ENCODE data around the gene SUPT20HL2. TPM values are rescaled to one million over a fixed set of nuclear protein-coding genes. Genes with fewer than 3 reads are reported as not detected.

SUPT20HL2 gene
- total RNA-seq, 4 donors from 2014 or later: not detected

- TF ChIP-seq CTCF (IDR thresholded peaks at IDR 0.05): no peak
- no peak for TF ChIP-seq POLR2A (IDR thresholded peaks at IDR 0.05)
- H3K4me3 ChIP-seq (ENCODE audit: low read depth, poor library complexity, severe bottlenecking): no peak overlapping the region
- no peak for DNase-seq (ENCODE audit: low spot score in 2 of 2)
- intact Hi-C loops (cut with DNase I; ENCODE audit: low total_unique reads): no loop called here
- 71 to 80% methylated on average over 1 of the region's 1 CpG for WGBS, 2 donors
Observed at GRCh38 chrX:24347881-24348280, 34.0 kb upstream of the SUPT20HL2 start.

GRCh38 chrX:24343719-24344118 lies 29.9 kb upstream of the SUPT20HL2 start:
- TF ChIP-seq POLR2A (IDR thresholded peaks at IDR 0.05): no peak
- TF ChIP-seq CTCF (IDR thresholded peaks at IDR 0.05): no peak

GRCh38 chrX:24341795-24342194 lies 27.9 kb upstream of the SUPT20HL2 start:
- WGBS, 2 donors: 62 to 84% methylated on average over 1 of the region's 1 CpG
- H3K4me3 ChIP-seq (ENCODE audit: low read depth, poor library complexity, severe bottlenecking): no peak overlapping the region
- TF ChIP-seq CTCF (IDR thresholded peaks at IDR 0.05): no peak
- DNase-seq (ENCODE audit: low spot score in 2 of 2): no peak
- intact Hi-C loops (cut with DNase I; ENCODE audit: low total_unique reads): no loop called here

More at GRCh38 chrX:24343719-24344118, 29.9 kb upstream of the SUPT20HL2 start:
- 73 to 78% methylated on average over 9 of the region's 9 CpGs for WGBS, 2 donors
- no peak for DNase-seq (ENCODE audit: low spot score in 2 of 2)
- intact Hi-C loops (cut with DNase I; ENCODE audit: low total_unique reads): no loop called here
- no peak overlapping the region for H3K4me3 ChIP-seq (ENCODE audit: low read depth, poor library complexity, severe bottlenecking)

GRCh38 chrX:24340501-24340900 lies 26.6 kb upstream of the SUPT20HL2 start:
- no peak overlapping the region for H3K4me3 ChIP-seq (ENCODE audit: low read depth, poor library complexity, severe bottlenecking)
- 89 to 93% methylated on average over 2 of the region's 2 CpGs for WGBS, 2 donors
- intact Hi-C loops (cut with DNase I; ENCODE audit: low total_unique reads): no loop called here
- TF ChIP-seq POLR2A (IDR thresholded peaks at IDR 0.05): no peak
- no peak for TF ChIP-seq CTCF (IDR thresholded peaks at IDR 0.05)
- DNase-seq (ENCODE audit: low spot score in 2 of 2): no peak

GRCh38 chrX:24339911-24340310 lies 26.0 kb upstream of the SUPT20HL2 start:
- no peak for TF ChIP-seq POLR2A (IDR thresholded peaks at IDR 0.05)
- no peak for DNase-seq (ENCODE audit: low spot score in 2 of 2)
- H3K4me3 ChIP-seq (ENCODE audit: low read depth, poor library complexity, severe bottlenecking): no peak overlapping the region
- intact Hi-C loops (cut with DNase I; ENCODE audit: low total_unique reads): no loop called here

GRCh38 chrX:24335871-24336270 lies 22.0 kb upstream of the SUPT20HL2 start:
- no peak for DNase-seq (ENCODE audit: low spot score in 2 of 2)
- no peak for TF ChIP-seq CTCF (IDR thresholded peaks at IDR 0.05)
- no peak for TF ChIP-seq POLR2A (IDR thresholded peaks at IDR 0.05)
- intact Hi-C loops (cut with DNase I; ENCODE audit: low total_unique reads): no loop called here
- WGBS, 2 donors: 88 to 100% methylated on average over 1 of the region's 1 CpG
- H3K4me3 ChIP-seq (ENCODE audit: low read depth, poor library complexity, severe bottlenecking): no peak overlapping the region
